Astrocyte of the spinal cord (primary cell): ENCODE measurements around the gene PPP1R1C.
A peak's percentile ranks its signal among the peaks of the same experiment; 100 is the strongest.

ENCODE experiments used
- DNase-seq: peaks from one replicate; pipeline ENCODE4 v3.0.0; 2011; ENCODE audit warnings: low read depth, low spot score
- H3K4me3 ChIP-seq: 2 replicates; pipeline ENCODE4 v1.5.1; 2011; ENCODE audit warnings: low read depth, mild to moderate bottlenecking, low read length, moderate library complexity
- in situ Hi-C: cut with HindIII; loops from 2 replicates; pipeline ENCODE4 v1.10.0; 2017; ENCODE audit warnings: low sequenced_read_pairs
- TF ChIP-seq, protein P1 (sequence below): IDR thresholded peaks from 2 replicates; pipeline ENCODE4 v1.5.1; 2012; ENCODE audit warnings: low read depth, mild to moderate bottlenecking, low read length, inconsistent platforms

PPP1R1C gene

DNA sequence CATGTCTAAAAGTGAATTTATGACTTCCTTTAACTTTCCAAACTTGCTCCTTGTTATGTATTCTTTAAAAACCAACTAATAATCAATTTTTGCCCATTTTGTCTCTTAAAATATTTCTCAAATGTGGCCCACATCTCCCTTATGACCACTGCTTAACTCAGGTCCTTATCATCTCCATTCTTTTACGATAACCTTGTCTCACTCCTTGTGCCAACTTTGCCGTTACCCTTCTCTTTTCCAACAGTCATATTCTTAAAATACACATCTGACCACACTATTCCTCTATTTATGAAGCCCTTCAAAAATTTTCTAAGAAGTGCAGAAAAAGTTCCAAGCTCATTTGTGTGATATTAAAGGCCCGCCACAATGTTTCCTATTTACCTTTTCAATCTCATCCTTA is 47.8 kb downstream of the PPP1R1C start:
- H3K4me3 ChIP-seq = no peak overlapping the region
- in situ Hi-C loops = no loop called here
- TF ChIP-seq, protein P1, sequence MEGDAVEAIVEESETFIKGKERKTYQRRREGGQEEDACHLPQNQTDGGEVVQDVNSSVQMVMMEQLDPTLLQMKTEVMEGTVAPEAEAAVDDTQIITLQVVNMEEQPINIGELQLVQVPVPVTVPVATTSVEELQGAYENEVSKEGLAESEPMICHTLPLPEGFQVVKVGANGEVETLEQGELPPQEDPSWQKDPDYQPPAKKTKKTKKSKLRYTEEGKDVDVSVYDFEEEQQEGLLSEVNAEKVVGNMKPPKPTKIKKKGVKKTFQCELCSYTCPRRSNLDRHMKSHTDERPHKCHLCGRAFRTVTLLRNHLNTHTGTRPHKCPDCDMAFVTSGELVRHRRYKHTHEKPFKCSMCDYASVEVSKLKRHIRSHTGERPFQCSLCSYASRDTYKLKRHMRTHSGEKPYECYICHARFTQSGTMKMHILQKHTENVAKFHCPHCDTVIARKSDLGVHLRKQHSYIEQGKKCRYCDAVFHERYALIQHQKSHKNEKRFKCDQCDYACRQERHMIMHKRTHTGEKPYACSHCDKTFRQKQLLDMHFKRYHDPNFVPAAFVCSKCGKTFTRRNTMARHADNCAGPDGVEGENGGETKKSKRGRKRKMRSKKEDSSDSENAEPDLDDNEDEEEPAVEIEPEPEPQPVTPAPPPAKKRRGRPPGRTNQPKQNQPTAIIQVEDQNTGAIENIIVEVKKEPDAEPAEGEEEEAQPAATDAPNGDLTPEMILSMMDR = no peak
- DNase-seq = no peak

DNA sequence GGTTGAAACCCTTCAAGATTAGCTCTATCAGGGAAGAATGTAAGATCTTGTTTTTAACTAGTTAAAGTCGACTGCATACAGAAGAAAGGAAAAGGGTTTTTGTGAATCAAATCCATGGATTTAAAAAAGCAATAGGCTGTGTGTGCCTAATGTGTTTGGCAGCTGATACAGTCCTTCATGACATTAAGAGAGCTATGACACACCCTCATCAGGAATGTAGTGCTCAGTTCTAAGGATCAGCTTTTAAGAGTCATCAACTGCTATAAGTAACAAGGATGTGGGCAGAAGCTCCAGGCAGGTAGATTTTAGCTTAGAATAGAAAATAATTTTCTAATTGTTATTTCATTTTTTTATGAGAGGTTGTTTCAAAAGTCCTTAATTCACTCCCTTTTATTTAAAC is 52.9 kb downstream of the PPP1R1C start:
- in situ Hi-C loops = no loop called here
- peak; percentile 56 for DNase-seq

DNA sequence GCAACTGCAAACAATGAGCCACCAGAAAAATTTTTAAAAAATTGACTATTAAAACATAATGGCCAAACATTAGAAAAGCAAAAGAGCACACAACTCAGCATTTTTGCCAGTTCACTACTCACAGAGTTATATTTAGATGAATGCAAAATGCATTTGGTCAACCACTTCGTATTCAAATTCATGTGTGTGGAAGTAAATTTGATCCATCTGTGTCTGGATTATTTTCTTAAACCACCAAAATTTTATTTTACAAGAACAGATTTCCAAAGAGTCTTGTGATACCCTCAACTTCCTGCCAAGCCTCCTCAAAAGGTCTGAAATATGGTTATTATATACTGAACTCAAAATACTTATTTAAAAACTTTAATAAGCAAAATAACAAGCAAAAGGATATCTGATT is 57.4 kb downstream of the PPP1R1C start:
- in situ Hi-C loops = no loop called here
- no peak for DNase-seq
- no peak overlapping the region for H3K4me3 ChIP-seq
- TF ChIP-seq, protein P1 = no peak

More for the DNA sequence above, 52.9 kb downstream of the PPP1R1C start:
- TF ChIP-seq, protein P1 = no peak
- no peak overlapping the region for H3K4me3 ChIP-seq

DNA sequence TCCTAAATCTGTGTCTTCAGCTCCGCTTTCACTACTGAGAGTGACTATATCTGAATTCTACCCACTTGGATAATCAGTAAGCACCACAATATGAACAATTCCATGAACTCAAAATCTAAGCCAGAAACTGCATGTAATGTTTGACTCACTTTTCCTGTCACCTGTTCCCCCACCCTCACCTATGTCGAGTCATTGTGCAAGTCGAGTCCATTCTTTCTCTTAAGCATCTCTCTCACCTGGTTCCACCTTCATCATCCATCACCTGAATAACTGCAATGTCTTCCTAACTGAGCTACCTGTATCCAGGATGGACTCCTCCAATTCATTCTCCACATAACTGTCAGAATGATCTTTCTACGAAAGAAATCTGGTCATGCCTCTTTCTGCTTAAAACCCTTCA is 58.2 kb downstream of the PPP1R1C start:
- DNase-seq = no peak
- TF ChIP-seq, protein P1 = no peak
- H3K4me3 ChIP-seq = no peak overlapping the region
- in situ Hi-C loops = no loop called here

DNA sequence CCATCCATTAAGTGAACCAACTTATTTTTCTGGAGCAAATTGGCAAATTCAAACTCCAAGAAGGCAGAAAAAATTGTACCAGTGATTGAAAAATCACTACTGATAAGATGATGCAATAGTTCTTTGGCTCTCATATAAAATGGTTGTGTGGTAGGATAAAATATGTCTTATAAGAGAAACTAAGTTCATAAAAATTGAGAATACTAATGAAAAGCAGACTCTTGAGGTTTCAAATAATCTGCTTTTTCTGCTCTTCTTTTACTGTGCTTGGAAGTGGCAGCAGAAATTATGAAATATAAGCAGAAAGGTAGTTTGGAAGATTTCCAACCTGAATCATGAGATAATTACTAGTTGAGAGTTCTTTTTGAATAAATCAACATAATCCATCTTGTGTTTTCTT is 61.9 kb downstream of the PPP1R1C start:
- in situ Hi-C loops = no loop called here
- TF ChIP-seq, protein P1 = no peak
- no peak overlapping the region for H3K4me3 ChIP-seq
- no peak for DNase-seq

DNA sequence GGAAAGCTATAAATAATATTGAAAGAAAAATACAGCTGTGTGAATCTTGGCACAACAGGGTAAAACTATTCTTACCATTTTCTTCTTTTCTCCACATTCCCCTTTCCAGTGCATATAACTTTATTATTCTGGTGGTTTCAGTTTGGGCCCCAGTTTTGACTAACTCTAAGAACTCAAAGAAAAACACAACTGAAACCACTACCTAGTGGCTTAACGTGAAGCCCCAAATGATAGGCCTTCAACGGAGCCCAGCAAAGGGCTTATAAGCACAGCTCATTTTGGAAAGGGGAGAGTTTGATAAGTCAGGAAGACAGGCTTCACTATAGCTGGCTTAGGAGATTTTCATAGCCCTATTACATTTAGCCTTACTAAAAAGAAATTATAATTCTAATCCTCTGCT is 62.4 kb downstream of the PPP1R1C start:
- TF ChIP-seq, protein P1 = no peak
- no peak overlapping the region for H3K4me3 ChIP-seq

DNA sequence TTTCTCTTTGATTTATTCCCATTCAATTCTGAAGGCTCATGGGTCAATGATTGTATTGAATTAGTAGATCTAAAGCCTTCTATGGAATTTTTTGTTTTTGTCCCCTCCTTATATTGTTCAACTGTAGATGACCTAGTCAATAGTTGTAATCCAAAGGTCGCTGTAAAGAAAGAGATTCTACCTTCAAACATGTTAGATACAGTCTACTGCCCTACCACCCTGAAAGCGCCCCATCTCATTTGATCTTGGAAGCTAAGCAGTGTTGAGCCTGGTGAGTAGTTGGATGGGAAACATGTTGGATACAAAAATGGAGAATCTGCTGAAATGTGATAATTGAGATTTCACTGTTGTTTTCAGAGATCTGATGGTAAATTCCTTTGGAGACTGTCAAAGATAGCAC is 63.0 kb downstream of the PPP1R1C start:
- in situ Hi-C loops = no loop called here
- H3K4me3 ChIP-seq = no peak overlapping the region
- TF ChIP-seq, protein P1 = no peak
- no peak for DNase-seq

More for the DNA sequence above, 62.4 kb downstream of the PPP1R1C start:
- in situ Hi-C loops = no loop called here
- no peak for DNase-seq
